Activated T-helper 2 cell treated with anti-CD3 and anti-CD28 coated beads, Interferon-gamma antibody, Interleukin-2, Interleukin-4, amounts not matched to agents 10 μg/mL and 5 μg/mL and 100 μg/mL, durations not matched to agents 14 hours and 24 hours and 36 hours (primary cell): ENCODE measurements around the gene CPM. TPM values are rescaled to one million over a fixed set of nuclear protein-coding genes. Genes with fewer than 3 reads are reported as not detected.

Experiments
- DNase-seq: peaks from one replicate; pipeline ENCODE4 v3.0.0; 2021; ENCODE audit warnings: low spot score
- H3K27ac Mint-ChIP-seq: one replicate; pipeline ENCODE4 v1.8.0; 2021; ENCODE audit warnings: mixed read lengths
- H3K27me3 Mint-ChIP-seq: one replicate; pipeline ENCODE4 v1.8.0; 2021; ENCODE audit warnings: low read depth, mixed read lengths
- H3K36me3 Mint-ChIP-seq: one replicate; pipeline ENCODE4 v1.8.0; 2021; ENCODE audit warnings: low read depth, mixed read lengths
- H3K4me1 Mint-ChIP-seq: one replicate; pipeline ENCODE4 v1.8.0; 2021; ENCODE audit warnings: low read depth, mixed read lengths
- H3K4me3 Mint-ChIP-seq: one replicate; pipeline ENCODE4 v1.8.0; 2021; ENCODE audit warnings: low read depth, mild to moderate bottlenecking, moderate library complexity, mixed read lengths
- H3K9me3 Mint-ChIP-seq: one replicate; pipeline ENCODE4 v1.8.0; 2021; ENCODE audit warnings: mixed read lengths
- intact Hi-C: fragments of 100-400 bp; cut with micrococcal nuclease; formaldehyde crosslinking; loops from one replicate; pipeline ENCODE4 v1.15.1; 2023
- total RNA-seq: library from RNA; stranded (reverse); gene quantifications from 2 replicates; pipeline ENCODE4 v1.2.3, GENCODE V29; 2022

Gene CPM
- total RNA-seq, 1 donor from 2014 or later, result 48.1 TPM

- H3K9me3 Mint-ChIP-seq, result no peaks in the 10 kb centered on the region
- no peak for DNase-seq
Observed at GRCh38 chr12:68945255-68945654, 12.3 kb upstream of the CPM start.

GRCh38 chr12:68944296-68945076 lies 11.5 kb upstream of the CPM start:
- intact Hi-C loops, result no loop called here
- H3K27ac Mint-ChIP-seq, result no peak overlapping the region
- DNase-seq, result no peak
- H3K36me3 Mint-ChIP-seq, result no peaks in the 10 kb centered on the region
- H3K4me1 Mint-ChIP-seq, result peaks cover 9% of the 10 kb centered on the region
- no peaks in the 10 kb centered on the region for H3K9me3 Mint-ChIP-seq
- no peaks in the 10 kb centered on the region for H3K27me3 Mint-ChIP-seq
- H3K4me3 Mint-ChIP-seq, result no peak overlapping the region

More at GRCh38 chr12:68945255-68945654, 12.3 kb upstream of the CPM start:
- intact Hi-C loops, result no loop called here
- no peaks in the 10 kb centered on the region for H3K36me3 Mint-ChIP-seq
- no peak overlapping the region for H3K27ac Mint-ChIP-seq
- no peak overlapping the region for H3K4me3 Mint-ChIP-seq
- no peaks in the 10 kb centered on the region for H3K27me3 Mint-ChIP-seq
- peaks cover 9% of the 10 kb centered on the region for H3K4me1 Mint-ChIP-seq

GRCh38 chr12:68943848-68944247 lies 10.9 kb upstream of the CPM start:
- intact Hi-C loops, result no loop called here
- H3K4me3 Mint-ChIP-seq, result no peak overlapping the region
- H3K36me3 Mint-ChIP-seq, result no peaks in the 10 kb centered on the region
- H3K9me3 Mint-ChIP-seq, result no peaks in the 10 kb centered on the region
- no peaks in the 10 kb centered on the region for H3K27me3 Mint-ChIP-seq
- H3K4me1 Mint-ChIP-seq, result peaks cover 9% of the 10 kb centered on the region
- DNase-seq, result no peak
- H3K27ac Mint-ChIP-seq, result no peak overlapping the region

- Mint-ChIP-seq H3K4me3 (no peak overlapping the region), H3K27ac (no peak overlapping the region), H3K36me3 (no peaks in the 10 kb centered on the region), H3K4me1 (peaks cover 23% of the 10 kb centered on the region), H3K9me3 (no peaks in the 10 kb centered on the region), H3K27me3 (no peaks in the 10 kb centered on the region)
- intact Hi-C loops, result no loop called here
- DNase-seq, result no peak
Observed at GRCh38 chr12:68940731-68941130, 7.8 kb upstream of the CPM start.

- H3K4me1 Mint-ChIP-seq, result peaks cover 23% of the 10 kb centered on the region
- no peak for DNase-seq
- intact Hi-C loops, result loop anchor here (10.0 kb wide), 1 partner anchor 315 kb away; no protein-coding TSS in a partner anchor
- H3K27me3 Mint-ChIP-seq, result no peaks in the 10 kb centered on the region
- no peaks in the 10 kb centered on the region for H3K9me3 Mint-ChIP-seq
- H3K36me3 Mint-ChIP-seq, result no peaks in the 10 kb centered on the region
- H3K4me3 Mint-ChIP-seq, result no peak overlapping the region
- no peak overlapping the region for H3K27ac Mint-ChIP-seq
Observed at GRCh38 chr12:68939505-68939904, 6.5 kb upstream of the CPM start.

- Mint-ChIP-seq H3K4me1 (peaks cover 28% of the 10 kb centered on the region), H3K36me3 (peaks cover 20% of the 10 kb centered on the region), H3K27ac (no peak overlapping the region), H3K9me3 (no peaks in the 10 kb centered on the region), H3K4me3 (peak overlapping the region; percentile 37), H3K27me3 (no peaks in the 10 kb centered on the region)
- no peak for DNase-seq
- intact Hi-C loops, result loop anchor here (5.0 to 10.0 kb wide), 3 partner anchors 62 to 320 kb away; partner anchors contain the start of gene MDM2
Observed at GRCh38 chr12:68934392-68934791, 1.4 kb upstream of the CPM start.

- Mint-ChIP-seq H3K27ac (peak overlapping the region; percentile 84), H3K36me3 (peaks cover 39% of the 10 kb centered on the region), H3K9me3 (peaks cover 10% of the 10 kb centered on the region), H3K4me3 (peak overlapping the region; percentile 96), H3K27me3 (no peaks in the 10 kb centered on the region), H3K4me1 (peaks cover 25% of the 10 kb centered on the region)
- peak; percentile 23 for DNase-seq
- intact Hi-C loops, result loop anchor here (1.0 to 10.0 kb wide), 7 partner anchors 13 to 322 kb away; partner anchors contain the start of gene MDM2
Observed at GRCh38 chr12:68932128-68932960, 627 bp downstream of the CPM start.

- Mint-ChIP-seq H3K36me3 (peaks cover 46% of the 10 kb centered on the region), H3K4me1 (peaks cover 18% of the 10 kb centered on the region), H3K4me3 (peak overlapping the region; percentile 27), H3K27ac (no peak overlapping the region), H3K9me3 (peaks cover 13% of the 10 kb centered on the region), H3K27me3 (no peaks in the 10 kb centered on the region)
- intact Hi-C loops, result loop anchor here (5.0 to 10.0 kb wide), 3 partner anchors 58 to 325 kb away; partner anchors contain the start of gene MDM2
- no peak for DNase-seq
Observed at GRCh38 chr12:68930178-68930577, 2.8 kb downstream of the CPM start.

GRCh38 chr12:68924546-68924945 lies 8.4 kb downstream of the CPM start:
- Mint-ChIP-seq H3K36me3 (peaks cover 38% of the 10 kb centered on the region), H3K27me3 (no peaks in the 10 kb centered on the region), H3K4me3 (no peak overlapping the region), H3K9me3 (peaks cover 19% of the 10 kb centered on the region), H3K4me1 (peaks cover 35% of the 10 kb centered on the region), H3K27ac (peak overlapping the region; percentile 60)
- no peak for DNase-seq
- intact Hi-C loops, result no loop called here

- no peak for DNase-seq
- H3K27me3 Mint-ChIP-seq, result no peaks in the 10 kb centered on the region
- peaks cover 7% of the 10 kb centered on the region for H3K9me3 Mint-ChIP-seq
- H3K4me3 Mint-ChIP-seq, result no peak overlapping the region
- intact Hi-C loops, result loop anchor here (1.0 to 10.0 kb wide), 8 partner anchors 9 to 305 kb away; partner anchors contain the start of gene RAP1B
- no peak overlapping the region for H3K27ac Mint-ChIP-seq
- H3K4me1 Mint-ChIP-seq, result peaks cover 44% of the 10 kb centered on the region
- peaks cover 9% of the 10 kb centered on the region for H3K36me3 Mint-ChIP-seq
Observed at GRCh38 chr12:68919581-68920239, 13.3 kb downstream of the CPM start.

GRCh38 chr12:68918960-68919359 lies 14.0 kb downstream of the CPM start:
- Mint-ChIP-seq H3K9me3 (peaks cover 7% of the 10 kb centered on the region), H3K27ac (no peak overlapping the region), H3K4me3 (no peak overlapping the region), H3K4me1 (peaks cover 41% of the 10 kb centered on the region), H3K27me3 (no peaks in the 10 kb centered on the region), H3K36me3 (peaks cover 7% of the 10 kb centered on the region)
- intact Hi-C loops, result loop anchor here (1.0 to 10.0 kb wide), 8 partner anchors 9 to 304 kb away; partner anchors contain the start of gene RAP1B
- no peak for DNase-seq

GRCh38 chr12:68915055-68915454 lies 17.9 kb downstream of the CPM start:
- no peak overlapping the region for H3K4me3 Mint-ChIP-seq

More at GRCh38 chr12:68915055-68915454, 17.9 kb downstream of the CPM start:
- peaks cover 9% of the 10 kb centered on the region for H3K36me3 Mint-ChIP-seq
- H3K9me3 Mint-ChIP-seq, result peaks cover 4% of the 10 kb centered on the region
- no peaks in the 10 kb centered on the region for H3K27me3 Mint-ChIP-seq
- intact Hi-C loops, result loop anchor here (1.0 to 10.0 kb wide), 2 partner anchors 27 to 300 kb away; partner anchors contain the start of gene RAP1B
- no peak for DNase-seq
- H3K27ac Mint-ChIP-seq, result peak overlapping the region; percentile 79
- H3K4me1 Mint-ChIP-seq, result peaks cover 36% of the 10 kb centered on the region
